Measurements from ENCODE around the gene COL13A1. TPM values are rescaled to one million over a fixed set of nuclear protein-coding genes. Genes with fewer than 3 reads are reported as not detected.

COL13A1 gene
- total RNA-seq, 1 experiment from 2014 or later = 3.6 TPM

DNA sequence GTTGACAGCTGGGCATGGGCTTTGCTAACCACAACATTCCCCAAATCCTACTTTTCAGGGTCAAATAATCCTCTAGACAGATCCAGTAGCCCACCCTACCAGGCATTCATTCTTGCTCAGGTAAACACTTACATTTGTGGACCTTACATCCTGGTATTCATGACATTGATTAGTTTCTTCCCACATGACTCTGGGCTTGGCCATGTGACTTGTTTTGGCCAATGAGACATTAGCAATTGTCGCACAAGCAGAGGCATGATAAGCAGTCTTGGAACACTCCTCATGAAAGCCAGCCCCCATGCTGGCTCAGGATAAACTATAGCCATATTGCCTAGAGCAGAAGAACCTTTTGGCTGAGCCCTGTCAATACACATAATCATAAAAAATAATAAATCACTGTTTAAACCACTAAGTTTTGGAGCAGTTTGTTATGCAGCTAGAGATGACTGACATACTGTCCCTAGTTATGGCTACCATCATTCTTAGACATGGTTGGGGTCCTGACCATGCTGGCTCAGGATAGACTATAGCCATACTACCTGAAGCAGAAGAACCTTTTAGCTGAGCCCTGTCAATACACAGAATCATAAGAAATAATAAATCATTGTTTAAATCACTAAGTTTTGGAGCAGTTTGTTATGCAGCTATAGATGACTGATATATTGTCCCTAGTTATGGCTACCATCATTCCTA is 6.3 kb upstream of the COL13A1 start:
- Histone ChIP-seq H3K79me1 (ENCODE audit: insufficient read depth, low read depth, low read length, poor library complexity, severe bottlenecking) (no peaks in the 10 kb centered on the region), H3K4me1 (ENCODE audit: insufficient read depth, low read length) (0 out of 2 replicates have a peak, but pooled peaks cover 3% of the 10 kb centered on the region), H2BK5ac (ENCODE audit: insufficient read length, low read length) (no peak overlapping the region), H2BK20ac (ENCODE audit: low read depth, low read length, poor library complexity, severe bottlenecking) (no peak overlapping the region), H3T11ph (ENCODE audit: low read length) (no peak overlapping the region), H3K79me2 (ENCODE audit: insufficient read depth, low read length) (no peaks in the 10 kb centered on the region), H3K27ac (ENCODE audit: insufficient read length, low read depth, low read length) (no peak overlapping the region), H3K23ac (ENCODE audit: insufficient read length, low read depth, low read length) (no peak overlapping the region), H3K27me3 (ENCODE audit: insufficient read depth, low read length) (no peaks in the 10 kb centered on the region), H2BK15ac (ENCODE audit: low read depth, low read length) (no peak overlapping the region), H3K18ac (ENCODE audit: insufficient read length, low read depth, low read length) (no peak overlapping the region), H3K56ac (ENCODE audit: insufficient read length, low read depth, low read length) (no peak overlapping the region), H4K91ac (ENCODE audit: insufficient read length, low read depth, low read length) (no peak overlapping the region), H3K9me3 (ENCODE audit: control insufficient read depth, low read depth, low read length) (peaks cover 10% of the 10 kb centered on the region), H4K20me1 (ENCODE audit: control insufficient read depth, insufficient read depth, insufficient read length) (no peaks in the 10 kb centered on the region), H3K4ac (ENCODE audit: low read depth, low read length) (no peak overlapping the region), H2BK12ac (ENCODE audit: insufficient read length, low read depth, low read length) (no peak overlapping the region), H2AK5ac (ENCODE audit: insufficient read length, low read length) (no peak overlapping the region), H3K14ac (ENCODE audit: insufficient read depth, low read length) (no peak overlapping the region), H2AFZ (ENCODE audit: low read length) (no peak overlapping the region), H2BK120ac (ENCODE audit: low read depth, low read length, poor library complexity, severe bottlenecking) (no peak overlapping the region), H4K5ac (ENCODE audit: insufficient read length, low read depth, low read length) (no peak overlapping the region), H3K23me2 (ENCODE audit: insufficient read length, low read depth, low read length, poor library complexity, severe bottlenecking) (no peaks in the 10 kb centered on the region), H3K9ac (ENCODE audit: extremely low read depth, insufficient read length, low read length) (no peak overlapping the region), H4K8ac (replicated peaks; ENCODE audit: insufficient read length, low read depth, low read length) (no peak overlapping the region), H3K4me2 (ENCODE audit: insufficient read depth, insufficient read length, low read length) (no peak overlapping the region)
- no peak overlapping the region for H3K27ac Mint-ChIP-seq
- peaks cover 0 to 11% of the 10 kb centered on the region in 2 experiments; a peak in 4 of 5 replicates for H3K9me3 Mint-ChIP-seq
- H3K4me1 Mint-ChIP-seq = peaks cover 13 to 21% of the 10 kb centered on the region in 2 experiments
- WGBS (ENCODE audit: extremely low coverage, insufficient read length, low lambda C conversion rate) = no CpG with 5 or more reads among the region's 1 CpG
- H3K4me3 Mint-ChIP-seq = no peak overlapping the region
- DNase-seq = no peak
- H3K27me3 Mint-ChIP-seq (ENCODE audit: low read depth) = peaks cover 57% of the 10 kb centered on the region
- TF ChIP-seq, protein P1, sequence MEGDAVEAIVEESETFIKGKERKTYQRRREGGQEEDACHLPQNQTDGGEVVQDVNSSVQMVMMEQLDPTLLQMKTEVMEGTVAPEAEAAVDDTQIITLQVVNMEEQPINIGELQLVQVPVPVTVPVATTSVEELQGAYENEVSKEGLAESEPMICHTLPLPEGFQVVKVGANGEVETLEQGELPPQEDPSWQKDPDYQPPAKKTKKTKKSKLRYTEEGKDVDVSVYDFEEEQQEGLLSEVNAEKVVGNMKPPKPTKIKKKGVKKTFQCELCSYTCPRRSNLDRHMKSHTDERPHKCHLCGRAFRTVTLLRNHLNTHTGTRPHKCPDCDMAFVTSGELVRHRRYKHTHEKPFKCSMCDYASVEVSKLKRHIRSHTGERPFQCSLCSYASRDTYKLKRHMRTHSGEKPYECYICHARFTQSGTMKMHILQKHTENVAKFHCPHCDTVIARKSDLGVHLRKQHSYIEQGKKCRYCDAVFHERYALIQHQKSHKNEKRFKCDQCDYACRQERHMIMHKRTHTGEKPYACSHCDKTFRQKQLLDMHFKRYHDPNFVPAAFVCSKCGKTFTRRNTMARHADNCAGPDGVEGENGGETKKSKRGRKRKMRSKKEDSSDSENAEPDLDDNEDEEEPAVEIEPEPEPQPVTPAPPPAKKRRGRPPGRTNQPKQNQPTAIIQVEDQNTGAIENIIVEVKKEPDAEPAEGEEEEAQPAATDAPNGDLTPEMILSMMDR (conservative IDR thresholded peaks at IDR 0.05) = no peak
- H3K36me3 Mint-ChIP-seq (ENCODE audit: insufficient read depth in 1 of 3, low read depth in 3 of 3) = peaks cover 0 to 3% (median 0%) of the 10 kb centered on the region in 3 experiments; a peak in 3 of 7 replicates

Data from H9 (cell line).